ENCODE results near the gene PMFBP1. TPM values are rescaled to one million over a fixed set of nuclear protein-coding genes. Genes with fewer than 3 reads are reported as not detected.

Gene PMFBP1
- total RNA-seq, 2 experiments from 2014 or later = 2.0 to 3.1 TPM

GRCh38 chr16:72159386-72159785 lies 12.6 kb downstream of the PMFBP1 start:
- no peak overlapping the region for H3K4me3 ChIP-seq (ENCODE audit: low read depth, low read length, poor library complexity, severe bottlenecking)
- no peaks in the 10 kb centered on the region for H3K4me1 ChIP-seq (ENCODE audit: insufficient read depth, low read length, poor library complexity, severe bottlenecking)
- TF ChIP-seq CTCF (conservative IDR thresholded peaks at IDR 0.05; ENCODE audit: low read length) (no peak), EZH2phosphoT487 (IDR thresholded peaks at IDR 0.05; ENCODE audit: borderline replicate concordance, low read depth, low read length) (no peak)
- H3K9me2 ChIP-seq (ENCODE audit: insufficient read depth, low read length) = no peaks in the 10 kb centered on the region
- H2AFZ ChIP-seq (ENCODE audit: low read length) = no peak overlapping the region
- H3K9me3 ChIP-seq (ENCODE audit: low read length) = no peaks in the 10 kb centered on the region
- no peak overlapping the region for H3K27ac ChIP-seq (ENCODE audit: low read depth, low read length, poor library complexity, severe bottlenecking)
- H4K20me1 ChIP-seq (ENCODE audit: insufficient read depth, low read length) = no peaks in the 10 kb centered on the region
- H3K79me2 ChIP-seq (ENCODE audit: insufficient read depth, low read depth, low read length) = no peaks in the 10 kb centered on the region
- no peak for DNase-seq (ENCODE audit: low spot score)
- H3K36me3 ChIP-seq (ENCODE audit: insufficient read depth, low read length) = no peaks in the 10 kb centered on the region
- ChIA-PET CTCF (ENCODE audit: unreplicated experiment) (interaction anchor here (1.1 kb wide), 1 partner anchor 12 kb away, joined by 4 read pairs; the partner anchor contains the start of gene PMFBP1), POLR2A (interaction anchor here (0.6 to 1.0 kb wide), 3 partner anchors 12 to 772 kb away, joined by 3 to 5 read pairs (median 4); no protein-coding TSS in a partner anchor)
- H3K4me2 ChIP-seq (ENCODE audit: low read length) = no peak overlapping the region
- intact Hi-C loops (cut with micrococcal nuclease; ENCODE audit: unreplicated experiment) = no loop called here
- BruUV-seq (replicated peaks) = no TSS peak

GRCh38 chr16:72149676-72150464 lies 22.1 kb downstream of the PMFBP1 start:
- Histone ChIP-seq H3K9me2 (ENCODE audit: insufficient read depth, low read length) (no peaks in the 10 kb centered on the region), H3K4me3 (ENCODE audit: low read depth, low read length, poor library complexity, severe bottlenecking) (no peak overlapping the region), H3K4me2 (ENCODE audit: low read length) (no peak overlapping the region), H3K36me3 (ENCODE audit: insufficient read depth, low read length) (no peaks in the 10 kb centered on the region), H3K79me2 (ENCODE audit: insufficient read depth, low read depth, low read length) (no peaks in the 10 kb centered on the region), H4K20me1 (ENCODE audit: insufficient read depth, low read length) (no peaks in the 10 kb centered on the region), H3K27ac (ENCODE audit: low read depth, low read length, poor library complexity, severe bottlenecking) (no peak overlapping the region), H3K4me1 (ENCODE audit: insufficient read depth, low read length, poor library complexity, severe bottlenecking) (no peaks in the 10 kb centered on the region), H2AFZ (ENCODE audit: low read length) (no peak overlapping the region), H3K9me3 (ENCODE audit: low read length) (no peaks in the 10 kb centered on the region)
- no peak for DNase-seq (ENCODE audit: low spot score)
- BruUV-seq (replicated peaks) = no TSS peak
- intact Hi-C loops (cut with micrococcal nuclease; ENCODE audit: unreplicated experiment) = no loop called here
- TF ChIP-seq CTCF (conservative IDR thresholded peaks at IDR 0.05; ENCODE audit: low read length) (peak; percentile 49), EZH2phosphoT487 (IDR thresholded peaks at IDR 0.05; ENCODE audit: borderline replicate concordance, low read depth, low read length) (no peak)
- ChIA-PET POLR2A (no interaction called here), CTCF (ENCODE audit: unreplicated experiment) (no interaction called here)

- H3K4me3 ChIP-seq (ENCODE audit: low read depth, low read length, poor library complexity, severe bottlenecking) = no peak overlapping the region
- POLR2A ChIA-PET = no interaction called here
- intact Hi-C loops (cut with micrococcal nuclease; ENCODE audit: unreplicated experiment) = no loop called here
- H3K36me3 ChIP-seq (ENCODE audit: insufficient read depth, low read length) = no peaks in the 10 kb centered on the region
- TF ChIP-seq CTCF (conservative IDR thresholded peaks at IDR 0.05; ENCODE audit: low read length) (no peak), EZH2phosphoT487 (IDR thresholded peaks at IDR 0.05; ENCODE audit: borderline replicate concordance, low read depth, low read length) (no peak)
- BruUV-seq (replicated peaks) = no TSS peak
- CTCF ChIA-PET (ENCODE audit: unreplicated experiment) = no interaction called here
- H3K9me3 ChIP-seq (ENCODE audit: low read length) = no peaks in the 10 kb centered on the region
- DNase-seq (ENCODE audit: low spot score) = no peak
- no peak overlapping the region for H3K4me2 ChIP-seq (ENCODE audit: low read length)
- H3K79me2 ChIP-seq (ENCODE audit: insufficient read depth, low read depth, low read length) = no peaks in the 10 kb centered on the region
- no peak overlapping the region for H2AFZ ChIP-seq (ENCODE audit: low read length)
- H3K9me2 ChIP-seq (ENCODE audit: insufficient read depth, low read length) = no peaks in the 10 kb centered on the region
- no peaks in the 10 kb centered on the region for H3K4me1 ChIP-seq (ENCODE audit: insufficient read depth, low read length, poor library complexity, severe bottlenecking)
- no peak overlapping the region for H3K27ac ChIP-seq (ENCODE audit: low read depth, low read length, poor library complexity, severe bottlenecking)
- H4K20me1 ChIP-seq (ENCODE audit: insufficient read depth, low read length) = no peaks in the 10 kb centered on the region
Measured at GRCh38 chr16:72142476-72142875, 29.5 kb downstream of the PMFBP1 start.

All from OCI-LY7 (cell line).